PC-3 (cell line): ENCODE data around the gene GAPDH. TPM values are rescaled to one million over a fixed set of nuclear protein-coding genes. Genes with fewer than 3 reads are reported as not detected.
"Not testable (repeated sequence)": the region's sequence is repeated elsewhere in the genome, so short reads cannot be mapped to it uniquely, and the experiment has no call there.

Experiments used
- ATAC-seq: fragments of 200-7000 bp; cut with Tn5 transposase; 2 replicates; pipeline ENCODE4 v1.9.1; 2020; ENCODE audit warnings: mild to moderate bottlenecking, moderate library complexity
- BruUV-seq: library from RNA; stranded (reverse); fragments of 400-500 nt; replicated peaks from 2 replicates; lab custom pipeline; 2021; lab: Mats Ljungman, UMichigan
- CTCF ChIA-PET: fragments of 300-600 bp; sonication (Branson Sonifier 250); formaldehyde crosslinking; loops from one replicate; lab custom pipeline; 2022; ENCODE audit warnings: antibody characterized with exemption; lab: Charles Lee
- POLR2A ChIA-PET: fragments of 300-600 bp; sonication (Branson Sonifier 250); formaldehyde crosslinking; loops from one replicate; lab custom pipeline; 2022; ENCODE audit warnings: antibody characterized with exemption; ENCODE audit not compliant: unreplicated experiment; lab: Charles Lee
- DNase-seq: peaks from one replicate; pipeline ENCODE4 v3.0.0-alpha.2; 2015
- H2AFZ ChIP-seq: fragments of 300-600 bp; sonication (generic); 2 replicates; pipeline ENCODE4 v1.6.0; 2016; ENCODE audit warnings: antibody characterized with exemption, low read length
- H3F3A ChIP-seq: fragments of 300-600 bp; sonication (generic); one replicate; pipeline ENCODE4 v1.6.0; 2017; ENCODE audit warnings: antibody characterized with exemption, low read length, control low read depth, mild to moderate bottlenecking; ENCODE audit not compliant: unreplicated experiment
- H3K27ac ChIP-seq: fragments of 300-600 bp; sonication (generic); 2 replicates; pipeline ENCODE4 v1.5.1; 2016; ENCODE audit warnings: mild to moderate bottlenecking, low read length
- H3K27me3 ChIP-seq: fragments of 300-600 bp; sonication (generic); 2 replicates; pipeline ENCODE4 v1.6.1; 2016; ENCODE audit warnings: low read length, mixed read lengths
- H3K36me3 ChIP-seq: fragments of 300-600 bp; sonication (generic); 2 replicates; pipeline ENCODE4 v1.6.1; 2016; ENCODE audit warnings: low read depth, mixed run types, low read length, mixed read lengths
- H3K4me1 ChIP-seq: fragments of 300-600 bp; sonication (generic); 2 replicates; pipeline ENCODE4 v1.5.1; 2016; ENCODE audit warnings: low read length; ENCODE audit not compliant: insufficient read depth
- H3K4me2 ChIP-seq: fragments of 300-600 bp; sonication (generic); 2 replicates; pipeline ENCODE4 v1.6.0; 2016; ENCODE audit warnings: low read length
- H3K4me3 ChIP-seq: fragments of 300-600 bp; sonication (generic); 2 replicates; pipeline ENCODE4 v1.5.1; 2016; ENCODE audit warnings: mild to moderate bottlenecking, low read length, mixed read lengths
- H3K79me2 ChIP-seq: fragments of 300-600 bp; sonication (generic); 2 replicates; pipeline ENCODE4 v1.6.1; 2017; ENCODE audit warnings: low read length, mixed read lengths
- H3K9ac ChIP-seq: fragments of 300-600 bp; sonication (generic); 2 replicates; pipeline ENCODE4 v1.6.0; 2016; ENCODE audit warnings: mild to moderate bottlenecking, low read length
- H3K9me2 ChIP-seq: fragments of 300-600 bp; sonication (generic); replicated peaks from 2 replicates; pipeline ENCODE4 v1.6.1; 2016; ENCODE audit warnings: mixed run types, low read length, mixed read lengths
- H3K9me3 ChIP-seq: fragments of 300-600 bp; sonication (generic); 2 replicates; pipeline ENCODE4 v1.6.1; 2016; ENCODE audit warnings: low read length, mixed read lengths
- H4K20me1 ChIP-seq: fragments of 300-600 bp; sonication (generic); 2 replicates; pipeline ENCODE4 v1.6.1; 2016; ENCODE audit warnings: low read length, mixed read lengths
- EZH2 ChIP-seq: fragments of 300-600 bp; sonication (generic); IDR thresholded peaks from one replicate; pipeline ENCODE4 v1.6.1; 2017; ENCODE audit warnings: antibody characterized with exemption, mild to moderate bottlenecking, low read length; ENCODE audit not compliant: unreplicated experiment
- EZH2phosphoT487 ChIP-seq: fragments of 300-600 bp; sonication (generic); IDR thresholded peaks from 2 replicates; pipeline ENCODE4 v1.6.1; 2018; ENCODE audit warnings: mild to moderate bottlenecking, antibody characterized with exemption, low read length, borderline replicate concordance
- intact Hi-C: fragments of 100-400 bp; cut with micrococcal nuclease; formaldehyde crosslinking; loops from 2 replicates; pipeline ENCODE4 v1.9.0; 2023
- total RNA-seq: library from RNA; depleted of rRNA; stranded (reverse); fragments of >200 nt; gene quantifications from 2 replicates; pipeline ENCODE4 v1.2.3, GENCODE V29; 2014
- TF ChIP-seq, protein P1 (sequence below): fragments of 300-600 bp; sonication (generic); conservative IDR thresholded peaks from 2 replicates; pipeline ENCODE4 v1.5.1; 2017; ENCODE audit warnings: antibody characterized with exemption, low read depth, mild to moderate bottlenecking, low read length

The GAPDH gene
- total RNA-seq, 1 experiment from 2014 or later = 7,326 TPM

DNA sequence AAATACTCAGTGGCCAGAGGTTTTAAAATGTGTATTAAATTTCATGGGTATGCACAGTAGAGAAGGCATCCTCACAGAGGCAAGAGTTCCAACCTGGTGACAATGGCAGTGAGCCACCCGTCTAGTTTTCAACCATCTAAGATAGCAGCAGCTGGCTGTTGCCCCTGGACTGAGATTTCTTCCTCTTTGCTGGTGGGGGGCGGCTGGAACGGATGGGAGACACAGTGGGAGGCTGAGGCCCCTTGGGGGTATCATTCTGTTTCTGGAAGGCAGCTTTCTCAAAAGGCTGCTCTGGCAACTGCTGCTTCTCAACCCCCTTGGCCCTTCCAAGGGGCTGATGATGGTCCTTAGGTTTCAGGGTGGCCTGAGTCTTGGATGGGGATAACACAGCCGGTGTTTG, 22.5 kb downstream of the GAPDH start:
- BruUV-seq = TSS peak; percentile 61
- no peaks in the 10 kb centered on the region for H4K20me1 ChIP-seq
- no peak overlapping the region for H3K4me3 ChIP-seq
- DNase-seq (no peak), ATAC-seq (no peak)
- H3K9me2 ChIP-seq = no peaks in the 10 kb centered on the region
- peaks cover 33% of the 10 kb centered on the region for H3K36me3 ChIP-seq
- POLR2A ChIA-PET = no interaction called here
- H3K27me3 ChIP-seq = no peaks in the 10 kb centered on the region
- no peak overlapping the region for H3K27ac ChIP-seq
- H3K4me1 ChIP-seq = no peaks in the 10 kb centered on the region; the same call in 1 of the 2 replicates
- no peak overlapping the region for H2AFZ ChIP-seq
- H3F3A ChIP-seq = no peaks in the 10 kb centered on the region
- TF ChIP-seq, protein P1, sequence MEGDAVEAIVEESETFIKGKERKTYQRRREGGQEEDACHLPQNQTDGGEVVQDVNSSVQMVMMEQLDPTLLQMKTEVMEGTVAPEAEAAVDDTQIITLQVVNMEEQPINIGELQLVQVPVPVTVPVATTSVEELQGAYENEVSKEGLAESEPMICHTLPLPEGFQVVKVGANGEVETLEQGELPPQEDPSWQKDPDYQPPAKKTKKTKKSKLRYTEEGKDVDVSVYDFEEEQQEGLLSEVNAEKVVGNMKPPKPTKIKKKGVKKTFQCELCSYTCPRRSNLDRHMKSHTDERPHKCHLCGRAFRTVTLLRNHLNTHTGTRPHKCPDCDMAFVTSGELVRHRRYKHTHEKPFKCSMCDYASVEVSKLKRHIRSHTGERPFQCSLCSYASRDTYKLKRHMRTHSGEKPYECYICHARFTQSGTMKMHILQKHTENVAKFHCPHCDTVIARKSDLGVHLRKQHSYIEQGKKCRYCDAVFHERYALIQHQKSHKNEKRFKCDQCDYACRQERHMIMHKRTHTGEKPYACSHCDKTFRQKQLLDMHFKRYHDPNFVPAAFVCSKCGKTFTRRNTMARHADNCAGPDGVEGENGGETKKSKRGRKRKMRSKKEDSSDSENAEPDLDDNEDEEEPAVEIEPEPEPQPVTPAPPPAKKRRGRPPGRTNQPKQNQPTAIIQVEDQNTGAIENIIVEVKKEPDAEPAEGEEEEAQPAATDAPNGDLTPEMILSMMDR = no peak
- TF ChIP-seq EZH2phosphoT487 = no peak
- TF ChIP-seq EZH2 = no peak
- no peaks in the 10 kb centered on the region for H3K9me3 ChIP-seq
- no peak overlapping the region for H3K9ac ChIP-seq
- H3K4me2 ChIP-seq = no peak overlapping the region
- CTCF ChIA-PET = no interaction called here
- intact Hi-C loops = loop anchor here (5.0 kb wide), 1 partner anchor 135 kb away; no protein-coding TSS in a partner anchor
- H3K79me2 ChIP-seq = no peaks in the 10 kb centered on the region

DNA sequence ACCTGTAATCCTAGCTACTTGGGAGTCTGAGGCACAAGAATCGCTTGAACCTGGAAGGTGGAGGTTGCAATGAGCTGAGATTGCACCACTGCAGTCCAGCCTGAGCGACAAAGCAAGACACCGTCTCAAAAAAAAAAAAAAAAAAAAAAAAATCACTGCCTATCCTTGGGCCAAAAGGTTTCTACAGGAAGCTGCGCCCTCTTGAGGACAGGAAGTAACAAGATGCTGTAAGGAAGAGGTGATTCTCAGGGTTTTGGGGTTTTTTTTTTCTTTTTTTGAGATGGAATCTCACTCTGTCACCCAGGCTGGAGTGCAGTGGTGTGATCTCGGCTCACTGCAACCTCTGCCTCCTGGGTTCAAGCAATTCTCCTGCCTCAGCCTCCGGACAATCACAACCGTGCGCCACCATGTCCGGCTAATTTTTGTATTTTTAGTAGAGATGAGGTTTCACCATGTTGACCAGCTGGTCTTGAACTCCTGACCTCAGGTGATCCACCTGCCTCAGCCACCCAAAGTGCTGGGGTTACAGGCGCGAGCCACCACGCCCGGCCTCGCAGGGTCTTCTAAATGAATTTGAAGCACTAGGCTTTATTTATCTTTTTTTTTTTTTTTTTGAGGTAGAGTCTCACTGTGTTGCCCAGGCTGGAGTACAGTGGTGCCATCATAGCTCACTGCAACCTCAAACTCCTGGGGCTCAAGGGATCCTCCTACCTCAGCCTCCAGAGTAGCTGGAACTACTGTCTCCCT, 23.9 kb downstream of the GAPDH start:
- intact Hi-C loops = loop anchor here (5.0 kb wide), 1 partner anchor 136 kb away; no protein-coding TSS in a partner anchor
- BruUV-seq, POLR2A ChIA-PET, H4K20me1 ChIP-seq, H3K9me3 ChIP-seq, H3K4me2 ChIP-seq, H3K79me2 ChIP-seq, H3K27me3 ChIP-seq, H3K9me2 ChIP-seq, H3F3A ChIP-seq, H3K27ac ChIP-seq, H2AFZ ChIP-seq, H3K4me3 ChIP-seq, H3K4me1 ChIP-seq, H3K9ac ChIP-seq: not testable (repeated sequence)
- TF ChIP-seq, protein P1 = peak; percentile 48
- H3K36me3 ChIP-seq = peaks cover 44% of the 10 kb centered on the region
- peak; percentile 22; the same call in 1 of the 2 replicates for ATAC-seq
- CTCF ChIA-PET = interaction anchor here (0.6 kb wide), 1 partner anchor 18 kb away, joined by 5 read pairs; no protein-coding TSS in a partner anchor
- DNase-seq = peak; percentile 32

DNA sequence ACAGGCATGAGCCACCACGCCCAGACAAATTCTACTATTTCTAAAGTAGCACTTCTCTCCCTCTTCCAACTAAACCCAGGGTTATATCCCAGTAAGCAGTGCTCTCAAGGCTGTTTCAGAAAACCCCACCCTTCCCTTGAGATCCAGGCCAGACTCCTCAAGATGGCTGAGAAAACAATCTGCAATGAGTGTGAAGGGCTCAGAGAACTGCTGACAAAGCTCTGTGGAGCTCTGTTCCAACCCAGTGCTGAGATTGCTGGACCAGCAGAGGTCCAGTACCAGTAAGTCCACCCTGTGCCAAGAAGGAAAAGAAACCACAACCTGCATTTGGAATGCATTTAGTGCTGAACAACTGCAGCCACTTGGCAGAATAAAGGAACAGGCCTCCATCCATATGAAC, 25.2 kb downstream of the GAPDH start:
- ChIA-PET CTCF (no interaction called here), POLR2A (no interaction called here)
- no peaks in the 10 kb centered on the region for H3K9me2 ChIP-seq
- H3K27me3 ChIP-seq = no peaks in the 10 kb centered on the region
- no peak overlapping the region for H3K27ac ChIP-seq
- H3K4me2 ChIP-seq = no peak overlapping the region
- no TSS peak for BruUV-seq
- H3K9me3 ChIP-seq = no peaks in the 10 kb centered on the region
- H3K36me3 ChIP-seq = peaks cover 51% of the 10 kb centered on the region
- intact Hi-C loops = loop anchor here (5.0 kb wide), 1 partner anchor 137 kb away; no protein-coding TSS in a partner anchor
- H3F3A ChIP-seq = no peaks in the 10 kb centered on the region
- H3K4me1 ChIP-seq = no peaks in the 10 kb centered on the region
- DNase-seq = no peak
- no peak overlapping the region for H3K4me3 ChIP-seq
- H3K9ac ChIP-seq = no peak overlapping the region
- no peak for ATAC-seq
- peaks cover 6% of the 10 kb centered on the region; the same call in 1 of the 2 replicates for H4K20me1 ChIP-seq
- peaks cover 14% of the 10 kb centered on the region; the same call in 1 of the 2 replicates for H3K79me2 ChIP-seq
- no peak for TF ChIP-seq EZH2phosphoT487
- TF ChIP-seq, protein P1 = no peak
- no peak for TF ChIP-seq EZH2
- no peak overlapping the region for H2AFZ ChIP-seq
